Lung (tissue), 16 donors: ENCODE data around the gene ZNF425. TPM values are rescaled to one million over a fixed set of nuclear protein-coding genes. Genes with fewer than 3 reads are reported as not detected.
A peak's percentile ranks its signal among the peaks of the same experiment; 100 is the strongest.

ENCODE experiments used
- ATAC-seq: fragments of 200-7000 bp; cut with Tn5 transposase; one replicate; pipeline ENCODE4 v1.9.1; 2020; ENCODE audit warnings: moderate number of reproducible peaks; ENCODE audit not compliant: insufficient read depth, low FRiP score
- DNase-seq, 3 donors: peaks; one replicate each; pipeline ENCODE4 v3.0.0-alpha.2; 2013 to 2017
- H3K27ac ChIP-seq, 2 donors: one replicate each; pipeline ENCODE4 v1.5.1; 2013; ENCODE audit warnings: mild to moderate bottlenecking in 2 of 2, moderate library complexity in 2 of 2, control low read depth in 1 of 2, inconsistent platforms in 1 of 2, low read depth in 1 of 2, low read length in 1 of 2
- H3K27me3 ChIP-seq, 3 donors: one replicate each; pipeline ENCODE4 v1.5.1; 2013; ENCODE audit warnings: low read length in 2 of 3; ENCODE audit not compliant: control insufficient read depth in 3 of 3, insufficient read depth in 3 of 3
- H3K36me3 ChIP-seq, 4 donors: one replicate each; pipeline ENCODE4 v1.5.1; 2013; ENCODE audit warnings: low read length in 4 of 4, mild to moderate bottlenecking in 1 of 4, moderate library complexity in 1 of 4; ENCODE audit not compliant: control insufficient read depth in 4 of 4, insufficient read depth in 4 of 4
- H3K4me1 ChIP-seq, 5 donors: one replicate each; pipeline ENCODE4 v1.5.1; 2013; ENCODE audit warnings: low read length in 5 of 5, mild to moderate bottlenecking in 2 of 5, moderate library complexity in 1 of 5; ENCODE audit not compliant: control insufficient read depth in 5 of 5, insufficient read depth in 5 of 5
- H3K4me3 ChIP-seq: one replicate; pipeline ENCODE4 v1.5.1; 2013; ENCODE audit warnings: mild to moderate bottlenecking, control low read depth, moderate library complexity
- H3K9ac ChIP-seq, 2 donors: one replicate each; pipeline ENCODE4 v1.5.1; 2013; ENCODE audit warnings: low read length in 2 of 2, control low read depth in 1 of 2; ENCODE audit not compliant: insufficient read depth in 1 of 2
- H3K9me3 ChIP-seq, 4 donors: one replicate each; pipeline ENCODE4 v1.5.1; 2013; ENCODE audit warnings: low read length in 3 of 4, mild to moderate bottlenecking in 1 of 4, moderate library complexity in 1 of 4; ENCODE audit not compliant: control insufficient read depth in 4 of 4, insufficient read depth in 3 of 4
- CTCF ChIP-seq: IDR thresholded peaks from 2 replicates; pipeline ENCODE4 v1.5.1; 2012; ENCODE audit warnings: mild to moderate bottlenecking; ENCODE audit errors: control extremely low read depth, extremely low read depth
- WGBS, 2 donors: extraction: QIAGEN DNeasy Blood & Tissue Kit; methylation state at CpG; one replicate each; pipeline ENCODE4 v1.1.7; 2013; 5-methylcytosine and 5-hydroxymethylcytosine counted together
- long read RNA-seq, 5 donors: transcript quantifications; one replicate each; lab custom pipeline, GENCODE V29; 2026
- polyA plus RNA-seq, 2 donors: library from polyadenylated mRNA; stranded (reverse); fragments of 200-250 nt; gene quantifications; one replicate each; pipeline ENCODE4 v1.2.1, GENCODE V29; 2013
- total RNA-seq, 2 donors: library from RNA; depleted of rRNA in 1 of 2; stranded (reverse); fragments of >200 nt in 1 of 2; gene quantifications; one replicate each; pipeline ENCODE4 v1.2.1, GENCODE V29; 2014 to 2021
- donor health status: control.
- donor health status: control.
- donor health status: Bipolar disorder and iron deficiency.
- donor health status: healthy.
- donor health status: DM: yes; HTN: yes; CAD: no.

Gene ZNF425, protein sequence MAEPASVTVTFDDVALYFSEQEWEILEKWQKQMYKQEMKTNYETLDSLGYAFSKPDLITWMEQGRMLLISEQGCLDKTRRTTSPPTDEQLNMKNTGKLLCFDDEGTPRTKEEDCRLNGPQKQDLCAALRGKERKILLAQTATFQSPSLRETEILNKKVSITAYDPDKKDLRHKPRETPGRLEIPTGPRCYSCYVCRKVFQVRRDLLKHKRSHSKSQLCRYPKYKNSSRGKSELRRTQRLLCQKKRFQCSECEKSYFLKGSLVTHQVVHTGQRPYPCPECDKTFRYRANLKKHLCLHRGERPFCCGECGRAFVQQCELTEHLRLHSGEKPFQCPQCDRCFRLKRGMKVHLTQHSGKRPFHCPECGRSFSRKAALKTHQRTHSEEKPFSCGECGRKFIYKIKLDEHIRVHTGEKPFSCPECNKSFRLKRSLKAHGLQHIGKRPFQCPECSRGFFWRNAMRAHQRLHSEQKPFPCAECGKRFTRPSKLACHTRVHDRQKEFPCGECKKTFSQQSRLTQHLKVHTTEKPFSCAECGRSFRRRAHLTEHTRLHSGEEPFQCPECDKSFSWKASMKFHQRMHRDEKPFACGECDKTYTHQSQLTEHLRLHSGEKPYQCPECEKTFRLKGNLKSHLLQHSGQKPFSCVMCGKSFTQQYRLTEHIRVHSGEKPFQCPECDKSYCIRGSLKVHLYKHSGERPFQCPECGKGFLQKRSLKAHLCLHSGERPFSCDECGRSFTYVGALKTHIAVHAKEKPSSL
- 1 to 10 TPM; 1.7 to 2.8 TPM for total RNA-seq
- under 1 TPM; 0.55 to 0.70 TPM for polyA plus RNA-seq
- long read RNA-seq, donor 1: 0 reads
- long read RNA-seq, donor 2, partial matches to known transcripts: 0 of 1 reads
- long read RNA-seq, donor 2, other reads (novel, unspliced or antisense): 0 of 1 reads
- long read RNA-seq, donor 3, partial matches to known transcripts: 0 of 1 reads
- long read RNA-seq, donor 3, other reads (novel, unspliced or antisense): 0 of 1 reads
- long read RNA-seq, donor 4: 0 reads
- long read RNA-seq, donor 5, partial matches to known transcripts: 0 of 1 reads
- long read RNA-seq, donor 5, other reads (novel, unspliced or antisense): 0 of 1 reads

- peaks cover 0 to 12% (median 3%) of the 10 kb centered on the region in 5 donors for H3K4me1 ChIP-seq
- peak; percentile 83 for TF ChIP-seq CTCF
- peaks cover 0 to 3% (median 1%) of the 10 kb centered on the region in 4 donors for H3K9me3 ChIP-seq
- peak within 1 kb of the TSS; percentile 93 for H3K4me3 ChIP-seq
- peaks cover 0 to 9% (median 6%) of the 10 kb centered on the region in 4 donors for H3K36me3 ChIP-seq
- no peaks in the 10 kb centered on the region for H3K27me3 ChIP-seq
- DNase-seq: peak; percentile 95 to 96 (median 95)
- peak; percentile 96 for ATAC-seq
- H3K9ac ChIP-seq: peak within 1 kb of the TSS; percentile 85 to 96
- WGBS, 2 donors: 0% methylated on average over 61 to 72 of the region's 72 CpGs
- H3K27ac ChIP-seq: peak within 1 kb of the TSS; percentile 91 to 93
Measured at GRCh38 chr7:149125863-149126661, at the start of gene ZNF425. ZNF425 (minus strand) TSS chr7:149126324; CDS start chr7:149126213, 111 bp downstream.

DNA sequence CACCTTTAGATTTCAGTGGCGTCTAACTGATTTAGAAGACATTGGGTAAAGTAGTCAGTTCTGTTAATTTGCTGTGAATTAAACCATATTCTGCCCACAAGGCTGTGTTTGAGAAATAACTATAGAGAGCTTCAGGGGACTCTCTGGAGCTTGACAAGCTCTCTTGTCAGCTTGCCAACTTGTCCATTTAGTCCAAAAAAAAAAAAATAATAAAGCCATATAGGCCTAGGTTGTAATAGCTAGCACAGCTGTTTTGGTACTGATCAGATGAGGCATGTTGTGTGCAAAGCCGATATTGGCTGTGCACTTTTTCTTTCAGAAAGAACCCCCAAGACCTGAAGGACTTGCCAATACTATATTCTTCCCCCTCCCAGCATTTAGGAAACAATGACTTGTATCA lies 49.0 kb upstream of the ZNF425 start:
- WGBS, 2 donors: 93 to 96% methylated on average over 2 of the region's 2 CpGs
- no peak for TF ChIP-seq CTCF
- no peak overlapping the region for H3K27ac ChIP-seq
- no peaks in the 10 kb centered on the region for H3K9me3 ChIP-seq
- H3K4me3 ChIP-seq: no peak overlapping the region
- H3K9ac ChIP-seq: no peak overlapping the region
- no peaks in the 10 kb centered on the region for H3K27me3 ChIP-seq
- ATAC-seq (no peak), DNase-seq (no peak)
- peaks cover 21 to 34% (median 27%) of the 10 kb centered on the region in 4 donors for H3K36me3 ChIP-seq
- peaks cover 0 to 4% (median 1%) of the 10 kb centered on the region in 5 donors for H3K4me1 ChIP-seq

GRCh38 chr7:149172534-149172920 lies 46.4 kb upstream of the ZNF425 start:
- Histone ChIP-seq H3K4me3 (no peak overlapping the region), H3K9me3 (no peaks in the 10 kb centered on the region), H3K27ac (no peak overlapping the region), H3K4me1 (peaks cover 0 to 1% (median 0%) of the 10 kb centered on the region in 5 donors), H3K27me3 (no peaks in the 10 kb centered on the region), H3K9ac (no peak overlapping the region), H3K36me3 (peaks cover 7 to 29% (median 16%) of the 10 kb centered on the region in 4 donors)
- ATAC-seq (no peak), DNase-seq (no peak)
- no peak for TF ChIP-seq CTCF
- WGBS, 2 donors: 48 to 73% methylated on average over 1 of the region's 1 CpG
